ENCODE results near the gene AQP2.

DNA sequence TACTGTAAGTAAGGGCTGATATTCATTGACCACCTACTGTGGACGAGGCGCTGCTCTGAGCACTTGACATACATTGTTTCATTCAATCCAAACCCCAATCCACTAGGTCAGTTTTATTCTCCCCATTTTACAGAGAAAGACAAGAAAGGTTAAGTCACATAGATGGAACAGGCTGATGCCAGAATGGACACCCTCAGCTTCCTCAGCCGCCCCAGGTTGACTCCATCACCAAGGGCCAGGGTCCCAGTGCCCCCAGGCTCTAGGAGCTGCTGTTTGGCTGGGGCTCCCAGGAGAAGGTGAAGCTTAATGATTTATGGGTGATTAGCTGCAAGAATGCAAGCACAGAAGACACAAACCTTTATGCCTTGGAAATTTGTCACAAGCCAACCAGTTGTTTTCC, 671 bp upstream of the AQP2 start:
- TF ChIP-seq, protein P1, sequence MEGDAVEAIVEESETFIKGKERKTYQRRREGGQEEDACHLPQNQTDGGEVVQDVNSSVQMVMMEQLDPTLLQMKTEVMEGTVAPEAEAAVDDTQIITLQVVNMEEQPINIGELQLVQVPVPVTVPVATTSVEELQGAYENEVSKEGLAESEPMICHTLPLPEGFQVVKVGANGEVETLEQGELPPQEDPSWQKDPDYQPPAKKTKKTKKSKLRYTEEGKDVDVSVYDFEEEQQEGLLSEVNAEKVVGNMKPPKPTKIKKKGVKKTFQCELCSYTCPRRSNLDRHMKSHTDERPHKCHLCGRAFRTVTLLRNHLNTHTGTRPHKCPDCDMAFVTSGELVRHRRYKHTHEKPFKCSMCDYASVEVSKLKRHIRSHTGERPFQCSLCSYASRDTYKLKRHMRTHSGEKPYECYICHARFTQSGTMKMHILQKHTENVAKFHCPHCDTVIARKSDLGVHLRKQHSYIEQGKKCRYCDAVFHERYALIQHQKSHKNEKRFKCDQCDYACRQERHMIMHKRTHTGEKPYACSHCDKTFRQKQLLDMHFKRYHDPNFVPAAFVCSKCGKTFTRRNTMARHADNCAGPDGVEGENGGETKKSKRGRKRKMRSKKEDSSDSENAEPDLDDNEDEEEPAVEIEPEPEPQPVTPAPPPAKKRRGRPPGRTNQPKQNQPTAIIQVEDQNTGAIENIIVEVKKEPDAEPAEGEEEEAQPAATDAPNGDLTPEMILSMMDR (IDR thresholded peaks at IDR 0.05): no peak
- TF ChIP-seq TCF7L2 (IDR thresholded peaks at IDR 0.05; ENCODE audit: low read depth, low read length): no peak

Measured in Panc1 (cell line).